Liver (tissue), 9 donors: Measurements from ENCODE around the gene HDAC10. TPM values are rescaled to one million over a fixed set of nuclear protein-coding genes. Genes with fewer than 3 reads are reported as not detected.

ENCODE experiments used
- DNase-seq: peaks from one replicate; pipeline ENCODE4 v3.0.0-alpha.2; 2017; ENCODE audit warnings: low spot score
- H3K27ac ChIP-seq, 2 donors: one replicate each; pipeline ENCODE4 v1.7.0; 2013; ENCODE audit warnings: inconsistent platforms in 2 of 2, low read length in 2 of 2, control low read depth in 1 of 2, low read depth in 1 of 2, mild to moderate bottlenecking in 1 of 2
- H3K27me3 ChIP-seq, 4 donors: one replicate each; pipeline versions ENCODE4 v1.6.1 to v1.7.0; 2013; ENCODE audit warnings: low read length in 3 of 4, inconsistent platforms in 1 of 4, mild to moderate bottlenecking in 1 of 4, moderate library complexity in 1 of 4; ENCODE audit not compliant: control insufficient read depth in 4 of 4, insufficient read depth in 4 of 4
- H3K36me3 ChIP-seq, 4 donors: one replicate each; pipeline versions ENCODE4 v1.6.1 to v1.7.0; 2013; ENCODE audit warnings: low read length in 3 of 4, mild to moderate bottlenecking in 3 of 4, low read depth in 1 of 4, moderate library complexity in 1 of 4; ENCODE audit not compliant: control insufficient read depth in 4 of 4, insufficient read depth in 3 of 4
- H3K4me1 ChIP-seq, 4 donors: one replicate each; pipeline versions ENCODE4 v1.6.1 to v1.7.0; 2013; ENCODE audit warnings: low read length in 3 of 4, mild to moderate bottlenecking in 3 of 4, moderate library complexity in 1 of 4; ENCODE audit not compliant: control insufficient read depth in 4 of 4, insufficient read depth in 4 of 4
- H3K4me3 ChIP-seq, 3 donors: one replicate each; pipeline versions ENCODE4 v1.6.1 to v1.7.0; 2013; ENCODE audit warnings: low read length in 3 of 3, control low read depth in 1 of 3, low read depth in 1 of 3, mild to moderate bottlenecking in 1 of 3
- H3K9ac ChIP-seq, 2 donors: one replicate each; pipeline ENCODE4 v1.7.0; 2013; ENCODE audit warnings: low read length in 2 of 2, mild to moderate bottlenecking in 2 of 2, moderate library complexity in 2 of 2, control low read depth in 1 of 2, low read depth in 1 of 2
- H3K9me3 ChIP-seq, 4 donors: one replicate each; pipeline versions ENCODE4 v1.6.1 to v1.7.0; 2013; ENCODE audit warnings: low read length in 3 of 4; ENCODE audit not compliant: control insufficient read depth in 4 of 4
- CTCF ChIP-seq: fragments of 150-350 bp; IDR thresholded peaks from 2 replicates; pipeline ENCODE4 v1.5.1; 2017; ENCODE audit warnings: improper control_type of control experiment, low read depth, low read length; ENCODE audit not compliant: missing input control
- EGR1 ChIP-seq, 2 donors: IDR thresholded peaks; 2 replicates each; pipeline ENCODE4 v1.6.1; 2016 to 2018; ENCODE audit warnings: antibody characterized with exemption in 2 of 2, low read depth in 2 of 2
- FOXA1 ChIP-seq: IDR thresholded peaks from 2 replicates; pipeline ENCODE4 v1.6.1; 2016; ENCODE audit warnings: antibody characterized with exemption
- FOXA2 ChIP-seq: IDR thresholded peaks from 2 replicates; pipeline ENCODE4 v1.6.1; 2016; ENCODE audit warnings: antibody characterized with exemption
- GABPA ChIP-seq, 2 donors: IDR thresholded peaks in 1 of 2; conservative IDR thresholded peaks in 1 of 2; 2 replicates each; pipeline ENCODE4 v1.6.1; 2016; ENCODE audit warnings: antibody characterized with exemption in 2 of 2, mild to moderate bottlenecking in 1 of 2, moderate library complexity in 1 of 2
- HNF4A ChIP-seq, 2 donors: conservative IDR thresholded peaks; 2 replicates each; pipeline ENCODE4 v1.6.1; 2016; ENCODE audit warnings: antibody characterized with exemption in 2 of 2, mild to moderate bottlenecking in 2 of 2
- HNF4G ChIP-seq: IDR thresholded peaks from 2 replicates; pipeline ENCODE4 v1.6.1; 2016; ENCODE audit warnings: antibody characterized with exemption
- JUND ChIP-seq, 2 donors: IDR thresholded peaks; 2 replicates each; pipeline ENCODE4 v1.6.1; 2016; ENCODE audit warnings: antibody characterized with exemption in 2 of 2
- MAX ChIP-seq: IDR thresholded peaks from 2 replicates; pipeline ENCODE4 v1.6.1; 2016; ENCODE audit warnings: antibody characterized with exemption
- NR2F2 ChIP-seq: IDR thresholded peaks from 2 replicates; pipeline ENCODE4 v1.6.1; 2016; ENCODE audit warnings: antibody characterized with exemption
- RAD21 ChIP-seq, 2 donors: IDR thresholded peaks; 2 replicates each; pipeline ENCODE4 v1.6.1; 2016; ENCODE audit warnings: antibody characterized with exemption in 2 of 2, mild to moderate bottlenecking in 2 of 2
- REST ChIP-seq: IDR thresholded peaks from 2 replicates; pipeline ENCODE4 v1.6.1; 2016; ENCODE audit warnings: antibody characterized with exemption, mild to moderate bottlenecking
- SP1 ChIP-seq: IDR thresholded peaks from 2 replicates; pipeline ENCODE4 v1.6.1; 2018; ENCODE audit warnings: antibody characterized with exemption, mild to moderate bottlenecking
- TAF1 ChIP-seq: conservative IDR thresholded peaks from 2 replicates; pipeline ENCODE4 v1.6.1; 2016; ENCODE audit warnings: antibody characterized with exemption, mild to moderate bottlenecking
- YY1 ChIP-seq: IDR thresholded peaks from 2 replicates; pipeline ENCODE4 v1.6.1; 2016; ENCODE audit warnings: antibody characterized with exemption, mild to moderate bottlenecking
- WGBS: extraction: QIAGEN DNeasy Blood & Tissue Kit; methylation state at CpG from one replicate; pipeline ENCODE4 v1.1.7; 2013; 5-methylcytosine and 5-hydroxymethylcytosine counted together
- polyA plus RNA-seq, 2 donors: library from polyadenylated mRNA; stranded (reverse) in 1 of 2; unstranded in 1 of 2; fragments of 200-250 nt in 1 of 2; fragments of >200 nt in 1 of 2; fragmentation: Nextera tagmentation in 1 of 2; extraction: Ambion mirVana in 1 of 2; gene quantifications; one replicate each; pipeline versions ENCODE4 v1.2.1 to v1.2.3, GENCODE V29; 2013 to 2015
- total RNA-seq, 2 donors: library from RNA; depleted of rRNA; stranded (reverse); fragments of >200 nt; gene quantifications; one replicate each; pipeline ENCODE4 v1.2.3, GENCODE V29; 2014
- donor health status: healthy.
- donor health status: healthy.
- donor health status: healthy.
- donor health status: healthy.
- donor health status: healthy.

Gene HDAC10
- total and polyA plus RNA-seq, 4 donors = 6.2 to 18.2 (median 13.6) TPM

GRCh38 chr22:50211147-50211546 is 39.9 kb downstream of the HDAC10 start:
- no peak overlapping the region for H3K9ac ChIP-seq
- no peaks in the 10 kb centered on the region for H3K27me3 ChIP-seq
- H3K4me3 ChIP-seq = no peak overlapping the region
- H3K4me1 ChIP-seq = peaks cover 3 to 46% (median 33%) of the 10 kb centered on the region in 4 donors
- no peaks in the 10 kb centered on the region for H3K9me3 ChIP-seq
- peaks cover 23 to 63% (median 36%) of the 10 kb centered on the region in 4 donors for H3K36me3 ChIP-seq
- DNase-seq = no peak
- TF ChIP-seq GABPA (IDR thresholded peaks at IDR 0.05 in 1 of 2, conservative IDR thresholded peaks at IDR 0.05 in 1 of 2) (no peak), CTCF (no peak), NR2F2 (no peak), JUND (IDR thresholded peaks at IDR 0.05) (no peak), SP1 (no peak), HNF4G (no peak), EGR1 (IDR thresholded peaks at IDR 0.05; ENCODE audit: low read depth in 2 of 2) (no peak), RAD21 (IDR thresholded peaks at IDR 0.05) (no peak), REST (no peak), FOXA1 (no peak), MAX (no peak), TAF1 (no peak), YY1 (no peak), FOXA2 (no peak), HNF4A (conservative IDR thresholded peaks at IDR 0.05) (no peak)
- 85% methylated on average over 14 of the region's 14 CpGs for WGBS
- no peak overlapping the region for H3K27ac ChIP-seq

GRCh38 chr22:50210378-50211139 is 40.5 kb downstream of the HDAC10 start:
- peaks cover 3 to 52% (median 36%) of the 10 kb centered on the region in 4 donors for H3K4me1 ChIP-seq
- no peak overlapping the region for H3K4me3 ChIP-seq
- H3K27ac ChIP-seq = no peak overlapping the region
- H3K27me3 ChIP-seq = no peaks in the 10 kb centered on the region
- no peak for DNase-seq
- 83% methylated on average over 32 of the region's 32 CpGs for WGBS
- H3K9ac ChIP-seq = no peak overlapping the region
- H3K9me3 ChIP-seq = no peaks in the 10 kb centered on the region
- peaks cover 18 to 57% (median 31%) of the 10 kb centered on the region in 4 donors for H3K36me3 ChIP-seq
- TF ChIP-seq EGR1 (IDR thresholded peaks at IDR 0.05; ENCODE audit: low read depth in 2 of 2) = no peak
- no peak for TF ChIP-seq REST
- no peak for TF ChIP-seq SP1
